Glutamatergic neuron (in vitro differentiated cells): ENCODE results near the gene DYRK1A. TPM values are rescaled to one million over a fixed set of nuclear protein-coding genes. Genes with fewer than 3 reads are reported as not detected.

Source experiments
- DNase-seq: peaks from one replicate; pipeline ENCODE4 v3.0.0; 2022
- H3K27ac Mint-ChIP-seq: one replicate; pipeline ENCODE4 v1.8.0; 2020; ENCODE audit warnings: mild to moderate bottlenecking, mixed read lengths, inconsistent platforms; ENCODE audit not compliant: unreplicated experiment
- H3K27me3 Mint-ChIP-seq: one replicate; pipeline ENCODE4 v1.8.0; 2020; ENCODE audit warnings: mild to moderate bottlenecking, moderate library complexity, mixed read lengths, inconsistent platforms; ENCODE audit not compliant: unreplicated experiment
- H3K36me3 Mint-ChIP-seq: one replicate; pipeline ENCODE4 v1.8.0; 2020; ENCODE audit warnings: mild to moderate bottlenecking, mixed read lengths, inconsistent platforms; ENCODE audit not compliant: unreplicated experiment
- H3K4me1 Mint-ChIP-seq: one replicate; pipeline ENCODE4 v1.8.0; 2020; ENCODE audit warnings: mild to moderate bottlenecking, low read depth, mixed read lengths, inconsistent platforms; ENCODE audit not compliant: unreplicated experiment
- H3K4me3 Mint-ChIP-seq: one replicate; pipeline ENCODE4 v1.8.0; 2020; ENCODE audit warnings: mild to moderate bottlenecking, mixed read lengths, inconsistent platforms; ENCODE audit not compliant: unreplicated experiment
- H3K9me3 Mint-ChIP-seq: one replicate; pipeline ENCODE4 v1.8.0; 2020; ENCODE audit warnings: mild to moderate bottlenecking, moderate library complexity, mixed read lengths, inconsistent platforms; ENCODE audit not compliant: unreplicated experiment
- CTCF ChIP-seq: fragments of 200-600 bp; sonication (generic); IDR thresholded peaks from one replicate; pipeline ENCODE4 v1.5.0; 2021; ENCODE audit not compliant: partially characterized antibody, unreplicated experiment
- total RNA-seq: library from RNA; stranded (reverse); fragmentation: NEBNext Ultra II Directional; extraction: Animal tissue kit (Norgen Biotek cat#: 25700); gene quantifications from one replicate; pipeline ENCODE4 v1.2.1, GENCODE V29; 2021; ENCODE audit not compliant: unreplicated experiment

The DYRK1A gene
- total RNA-seq, 1 donor from 2014 or later, result 70.4 TPM

- Mint-ChIP-seq H3K4me1 (peaks cover 10% of the 10 kb centered on the region), H3K36me3 (no peaks in the 10 kb centered on the region), H3K27ac (no peak overlapping the region), H3K27me3 (peaks cover 3% of the 10 kb centered on the region), H3K4me3 (no peak overlapping the region), H3K9me3 (no peaks in the 10 kb centered on the region)
- TF ChIP-seq CTCF, result no peak
- DNase-seq, result no peak
Observed at GRCh38 chr21:37550618-37551330, 184.2 kb downstream of the DYRK1A start.

- H3K9me3 Mint-ChIP-seq, result no peaks in the 10 kb centered on the region
- H3K4me1 Mint-ChIP-seq, result peaks cover 10% of the 10 kb centered on the region
- H3K27me3 Mint-ChIP-seq, result peaks cover 3% of the 10 kb centered on the region
- no peaks in the 10 kb centered on the region for H3K36me3 Mint-ChIP-seq
- H3K27ac Mint-ChIP-seq, result no peak overlapping the region
- no peak for DNase-seq
- no peak overlapping the region for H3K4me3 Mint-ChIP-seq
- TF ChIP-seq CTCF, result no peak
Observed at GRCh38 chr21:37551331-37551992, 184.9 kb downstream of the DYRK1A start.

GRCh38 chr21:37551993-37552355, 185.4 kb downstream of the DYRK1A start:
- H3K9me3 Mint-ChIP-seq, result no peaks in the 10 kb centered on the region
- no peak for TF ChIP-seq CTCF
- peaks cover 10% of the 10 kb centered on the region for H3K4me1 Mint-ChIP-seq
- no peaks in the 10 kb centered on the region for H3K36me3 Mint-ChIP-seq
- no peak overlapping the region for H3K4me3 Mint-ChIP-seq
- peaks cover 3% of the 10 kb centered on the region for H3K27me3 Mint-ChIP-seq
- DNase-seq, result no peak
- no peak overlapping the region for H3K27ac Mint-ChIP-seq

- Mint-ChIP-seq H3K4me1 (peaks cover 10% of the 10 kb centered on the region), H3K4me3 (no peak overlapping the region), H3K27ac (no peak overlapping the region), H3K27me3 (peaks cover 3% of the 10 kb centered on the region), H3K36me3 (no peaks in the 10 kb centered on the region), H3K9me3 (no peaks in the 10 kb centered on the region)
- no peak for DNase-seq
- no peak for TF ChIP-seq CTCF
Observed at GRCh38 chr21:37552496-37553029, 186.0 kb downstream of the DYRK1A start.

- Mint-ChIP-seq H3K36me3 (no peaks in the 10 kb centered on the region), H3K9me3 (no peaks in the 10 kb centered on the region), H3K27ac (no peak overlapping the region), H3K27me3 (peaks cover 3% of the 10 kb centered on the region), H3K4me1 (peaks cover 10% of the 10 kb centered on the region), H3K4me3 (no peak overlapping the region)
- no peak for DNase-seq
- no peak for TF ChIP-seq CTCF
Observed at GRCh38 chr21:37553078-37553481, 186.5 kb downstream of the DYRK1A start.
